AG04449 (cell line): ENCODE measurements around the gene CDC16.

Source experiments
- CTCF ChIA-PET: fragments of 350-600 bp; formaldehyde crosslinking; extraction: SDS; loops from one replicate; lab custom pipeline; 2021; ENCODE audit warnings: antibody characterized with exemption; lab: Yijun Ruan, JAX
- POLR2A ChIA-PET: fragments of 400-600, 350-600 bp; formaldehyde crosslinking; extraction: SDS; loops from one replicate; lab custom pipeline; 2020; ENCODE audit warnings: antibody characterized with exemption, inconsistent platforms; lab: Yijun Ruan, JAX
- DNase-seq: peaks from one replicate; pipeline ENCODE4 v3.0.0-alpha.2; 2010; ENCODE audit warnings: low read depth, low spot score
- H3K4me3 ChIP-seq: 2 replicates; pipeline ENCODE4 v1.5.1; 2011; ENCODE audit warnings: low read depth, mild to moderate bottlenecking, control low read depth, low read length
- CTCF ChIP-seq: IDR thresholded peaks from one replicate; pipeline ENCODE4 v1.5.1; 2011; ENCODE audit warnings: mild to moderate bottlenecking, moderate library complexity, low read length, control low read depth, inconsistent platforms; ENCODE audit not compliant: insufficient read depth; ENCODE audit errors: missing control alignments

Gene CDC16

GRCh38 chr13:114319441-114319913, 84.8 kb downstream of the CDC16 start:
- ChIA-PET CTCF (interaction anchor here (0.6 to 1.4 kb wide), 4 partner anchors 14 to 21 kb away, joined by 3 to 7 read pairs (median 3); no protein-coding TSS in a partner anchor), POLR2A (interaction anchor here (1.0 to 1.9 kb wide), 3 partner anchors 31 to 54 kb away, joined by 3 to 10 read pairs (median 3); partner anchors contain the start of gene UPF3A)
- DNase-seq = peak; percentile 73
- H3K4me3 ChIP-seq = no peak overlapping the region
- TF ChIP-seq CTCF = no peak

GRCh38 chr13:114320065-114320464, 85.4 kb downstream of the CDC16 start:
- no peak for DNase-seq
- TF ChIP-seq CTCF = no peak
- no peak overlapping the region for H3K4me3 ChIP-seq
- ChIA-PET POLR2A (interaction anchor here (1.0 to 1.9 kb wide), 3 partner anchors 30 to 55 kb away, joined by 3 to 10 read pairs (median 3); partner anchors contain the start of gene UPF3A), CTCF (interaction anchor here (1.0 to 1.4 kb wide), 2 partner anchors 14 to 21 kb away, joined by 3 to 7 read pairs; no protein-coding TSS in a partner anchor)

- no peak for TF ChIP-seq CTCF
- POLR2A ChIA-PET = no interaction called here
- CTCF ChIA-PET = interaction anchor here (1.3 to 1.4 kb wide), 2 partner anchors 15 to 18 kb away, joined by 3 to 5 read pairs; no protein-coding TSS in a partner anchor
- no peak overlapping the region for H3K4me3 ChIP-seq
- no peak for DNase-seq
Measured at GRCh38 chr13:114321256-114321655, 86.6 kb downstream of the CDC16 start.
